GM12864 (cell line): Measurements from ENCODE around the gene BIN1.

Experiments used
- DNase-seq: peaks from one replicate; pipeline ENCODE4 v3.0.0-alpha.2; 2011; ENCODE audit warnings: low read depth
- H3K4me3 ChIP-seq: 2 replicates; pipeline ENCODE4 v1.5.1; 2011; ENCODE audit warnings: mild to moderate bottlenecking, low read depth, low read length, control low read depth
- CTCF ChIP-seq: IDR thresholded peaks from 2 replicates; pipeline ENCODE4 v1.5.1; 2011; ENCODE audit warnings: low read depth, mild to moderate bottlenecking, moderate library complexity, low read length, control low read depth, inconsistent platforms; ENCODE audit errors: missing control alignments

BIN1 gene

GRCh38 chr2:127058246-127058953, 48.6 kb downstream of the BIN1 start:
- H3K4me3 ChIP-seq: no peak overlapping the region
- TF ChIP-seq CTCF: no peak
- DNase-seq: no peak

- no peak for TF ChIP-seq CTCF
- H3K4me3 ChIP-seq: no peak overlapping the region
- DNase-seq: no peak
These were observed 49.3 kb downstream of the BIN1 start for GRCh38 chr2:127057371-127058245.

- no peak overlapping the region for H3K4me3 ChIP-seq
- TF ChIP-seq CTCF: no peak
- no peak for DNase-seq
These were observed 50.2 kb downstream of the BIN1 start for GRCh38 chr2:127056631-127057370.

GRCh38 chr2:127056086-127056485, 50.9 kb downstream of the BIN1 start:
- no peak for TF ChIP-seq CTCF
- no peak for DNase-seq
- H3K4me3 ChIP-seq: no peak overlapping the region

GRCh38 chr2:127055786-127056076, 51.2 kb downstream of the BIN1 start:
- H3K4me3 ChIP-seq: no peak overlapping the region
- DNase-seq: no peak
- no peak for TF ChIP-seq CTCF

GRCh38 chr2:127054996-127055785, 51.8 kb downstream of the BIN1 start:
- no peak for DNase-seq
- no peak overlapping the region for H3K4me3 ChIP-seq
- TF ChIP-seq CTCF: no peak
